H1 (cell line): ENCODE data around the gene GCNA. TPM values are rescaled to one million over a fixed set of nuclear protein-coding genes. Genes with fewer than 3 reads are reported as not detected.

Source experiments
- CTCF ChIA-PET: fragments of 300-600 bp; sonication (Branson Sonifier 250); formaldehyde crosslinking; loops from one replicate; lab custom pipeline; 2021; ENCODE audit not compliant: partially characterized antibody; lab: Charles Lee
- POLR2A ChIA-PET: fragments of 300-600 bp; sonication (Branson Sonifier 250); formaldehyde crosslinking; loops from one replicate; lab custom pipeline; 2021; ENCODE audit warnings: inconsistent platforms; ENCODE audit not compliant: partially characterized antibody; lab: Charles Lee
- DNase-seq, 2 experiments: peaks; one replicate each; pipeline versions ENCODE4 v3.0.0 to v3.0.0-alpha.2; 2010 to 2022; ENCODE audit warnings: low spot score in 2 of 2, low read depth in 1 of 2, mixed read lengths in 1 of 2
- FAIRE-seq: peaks from 2 replicates; lab custom pipeline; 2011; peaks lifted over from hg19 to GRCh38; lab: Jason Lieb, UNC
- H2AFZ ChIP-seq: 2 replicates; pipeline ENCODE4 v1.8.1; 2012; ENCODE audit warnings: low read length, inconsistent platforms
- H2AK5ac ChIP-seq: 2 replicates; pipeline ENCODE4 v1.6.1; 2013; ENCODE audit warnings: low read depth, low read length
- H2BK120ac ChIP-seq: replicated peaks from 2 replicates; pipeline ENCODE3; 2013; ENCODE audit warnings: low read depth, low read length, inconsistent platforms
- H2BK12ac ChIP-seq: 2 replicates; pipeline ENCODE4 v1.6.1; 2013; ENCODE audit warnings: low read depth, low read length
- H2BK15ac ChIP-seq: 2 replicates; pipeline ENCODE4 v1.6.1; 2013; ENCODE audit warnings: low read length
- H2BK20ac ChIP-seq: 2 replicates; pipeline ENCODE4 v1.6.1; 2013; ENCODE audit warnings: low read length
- H2BK5ac ChIP-seq: 2 replicates; pipeline ENCODE4 v1.6.1; 2013; ENCODE audit warnings: low read depth, low read length
- H3K14ac ChIP-seq: 2 replicates; pipeline ENCODE4 v1.6.1; 2013; ENCODE audit warnings: inconsistent platforms; ENCODE audit not compliant: insufficient read length
- H3K18ac ChIP-seq: 2 replicates; pipeline ENCODE4 v1.6.1; 2013; ENCODE audit warnings: low read length; ENCODE audit errors: extremely low read depth
- H3K23ac ChIP-seq: 2 replicates; pipeline ENCODE4 v1.6.1; 2013; ENCODE audit warnings: inconsistent platforms; ENCODE audit not compliant: insufficient read length
- H3K23me2 ChIP-seq: 2 replicates; pipeline ENCODE4 v1.6.1; 2013; ENCODE audit warnings: low read depth, low read length
- H3K27ac ChIP-seq: 2 replicates; pipeline ENCODE4 v1.6.1; 2011; ENCODE audit warnings: low read depth, low read length, inconsistent platforms
- H3K27me3 ChIP-seq, 4 experiments: replicated peaks in 1 of 4; 1 replicate in 1 of 4; 2 replicates in 3 of 4; pipeline versions ENCODE4 v1.6.1 to v1.8.1; 2011 to 2013; ENCODE audit warnings: low read length in 3 of 4, mild to moderate bottlenecking in 3 of 4, inconsistent platforms in 2 of 4, mixed read lengths in 2 of 4, moderate library complexity in 1 of 4; ENCODE audit not compliant: control insufficient read depth in 3 of 4, insufficient read depth in 3 of 4; ENCODE audit errors: extremely low read depth in 1 of 4
- H3K36me3 ChIP-seq, 4 experiments: 2 replicates each; pipeline versions ENCODE4 v1.6.1 to v1.8.1; 2011 to 2013; ENCODE audit warnings: mild to moderate bottlenecking in 4 of 4, low read length in 3 of 4, moderate library complexity in 2 of 4, control low read depth in 1 of 4, inconsistent platforms in 1 of 4; ENCODE audit not compliant: insufficient read depth in 4 of 4, control insufficient read depth in 2 of 4
- H3K4ac ChIP-seq: replicated peaks from 2 replicates; pipeline ENCODE3; 2013; ENCODE audit warnings: low read length, low read depth, mixed read lengths, inconsistent platforms; ENCODE audit not compliant: insufficient read length
- H3K4me1 ChIP-seq, 4 experiments: replicated peaks in 1 of 4; 1 replicate in 1 of 4; 2 replicates in 3 of 4; pipeline versions ENCODE4 v1.6.1 to v1.8.1; 2011 to 2013; ENCODE audit warnings: low read length in 3 of 4, inconsistent platforms in 2 of 4, mixed read lengths in 1 of 4; ENCODE audit not compliant: insufficient read depth in 4 of 4, control insufficient read depth in 3 of 4
- H3K4me2 ChIP-seq, 2 experiments: 2 replicates each; pipeline versions ENCODE4 v1.6.1 to v1.8.1; 2011 to 2013; ENCODE audit warnings: low read depth in 2 of 2, low read length in 2 of 2, control low read depth in 1 of 2, inconsistent platforms in 1 of 2, mild to moderate bottlenecking in 1 of 2; ENCODE audit not compliant: insufficient read depth in 1 of 2
- H3K4me3 ChIP-seq, 4 experiments: fragments of 200-600, 300-600 bp in 1 of 4; sonication (generic), shearing (Covaris generic), sonication (Bioruptor Twin) in 1 of 4; 2 replicates each; pipeline versions ENCODE4 v1.5.1 to v1.8.1; 2011 to 2016; ENCODE audit warnings: low read length in 4 of 4, low read depth in 3 of 4, control low read depth in 2 of 4, inconsistent platforms in 2 of 4, mild to moderate bottlenecking in 2 of 4, mixed read lengths in 1 of 4, moderate library complexity in 1 of 4; ENCODE audit not compliant: insufficient read depth in 2 of 4; ENCODE audit errors: extremely low read depth in 1 of 4
- H3K56ac ChIP-seq: replicated peaks from 2 replicates; pipeline ENCODE3; 2013; ENCODE audit warnings: low read depth, mild to moderate bottlenecking, mixed read lengths, low read length, inconsistent platforms; ENCODE audit not compliant: insufficient read length
- H3K79me1 ChIP-seq: 2 replicates; pipeline ENCODE4 v1.6.1; 2013; ENCODE audit warnings: low read depth, low read length, control low read depth
- H3K79me2 ChIP-seq, 2 experiments: 2 replicates each; pipeline versions ENCODE4 v1.6.1 to v1.8.1; 2012 to 2013; ENCODE audit warnings: low read length in 2 of 2, mild to moderate bottlenecking in 2 of 2, inconsistent platforms in 1 of 2; ENCODE audit not compliant: insufficient read depth in 2 of 2, control insufficient read depth in 1 of 2
- H3K9ac ChIP-seq, 4 experiments: replicated peaks in 1 of 4; 1 replicate in 1 of 4; 2 replicates in 3 of 4; pipeline versions ENCODE4 v1.6.1 to v1.8.1; 2011 to 2013; ENCODE audit warnings: low read depth in 3 of 4, low read length in 3 of 4, control low read depth in 2 of 4, mild to moderate bottlenecking in 2 of 4, moderate library complexity in 2 of 4, inconsistent platforms in 1 of 4; ENCODE audit errors: extremely low read depth in 1 of 4
- H3K9me3 ChIP-seq, 2 experiments: 2 replicates each; pipeline versions ENCODE4 v1.6.1 to v1.8.1; 2012 to 2013; ENCODE audit warnings: mild to moderate bottlenecking in 2 of 2, moderate library complexity in 2 of 2, control low read depth in 1 of 2, inconsistent platforms in 1 of 2, low read depth in 1 of 2, low read length in 1 of 2, mixed read lengths in 1 of 2; ENCODE audit not compliant: insufficient read depth in 2 of 2
- H4K20me1 ChIP-seq, 2 experiments: replicated peaks in 1 of 2; 2 replicates each; pipeline versions ENCODE3 to v1.8.1; 2011 to 2013; ENCODE audit warnings: inconsistent platforms in 2 of 2, low read length in 2 of 2, mild to moderate bottlenecking in 1 of 2; ENCODE audit not compliant: insufficient read depth in 2 of 2, control insufficient read depth in 1 of 2
- H4K5ac ChIP-seq: 2 replicates; pipeline ENCODE4 v1.6.1; 2013; ENCODE audit warnings: low read length, low read depth, mixed read lengths, inconsistent platforms; ENCODE audit not compliant: insufficient read length
- H4K8ac ChIP-seq: 2 replicates; pipeline ENCODE4 v1.8.0; 2013; ENCODE audit warnings: mild to moderate bottlenecking, moderate library complexity, low read length, inconsistent platforms; ENCODE audit not compliant: insufficient read depth; ENCODE audit errors: extremely low read depth
- H4K91ac ChIP-seq: replicated peaks from 2 replicates; pipeline ENCODE3; 2013; ENCODE audit warnings: low read length, mixed read lengths, inconsistent platforms; ENCODE audit not compliant: insufficient read length
- CEBPB ChIP-seq: IDR thresholded peaks from 2 replicates; pipeline ENCODE4 v1.6.1; 2012; ENCODE audit warnings: low read depth, low read length
- GTF2F1 ChIP-seq: IDR thresholded peaks from 2 replicates; pipeline ENCODE4 v1.6.1; 2012; ENCODE audit warnings: low read depth, low read length, improper control_type of control experiment, borderline replicate concordance
- JUN ChIP-seq: IDR thresholded peaks from 2 replicates; pipeline ENCODE4 v1.6.1; 2011; ENCODE audit warnings: low read depth, mild to moderate bottlenecking, improper control_type of control experiment, low read length
- KDM4A ChIP-seq: IDR thresholded peaks from one replicate; pipeline ENCODE4 v1.7.1; 2012; ENCODE audit warnings: low read depth, mild to moderate bottlenecking, moderate library complexity, low read length, inconsistent platforms; ENCODE audit not compliant: severe bottlenecking
- MAX ChIP-seq: IDR thresholded peaks from 2 replicates; pipeline ENCODE4 v1.6.1; 2012; ENCODE audit warnings: inconsistent platforms
- NRF1 ChIP-seq: IDR thresholded peaks from 2 replicates; pipeline ENCODE4 v1.6.1; 2011; ENCODE audit warnings: mild to moderate bottlenecking, low read depth, low read length, improper control_type of control experiment
- RBBP5 ChIP-seq: IDR thresholded peaks from 2 replicates; pipeline ENCODE4 v1.7.1; 2012; ENCODE audit warnings: low read depth, mild to moderate bottlenecking, inconsistent platforms, low read length, moderate library complexity, borderline replicate concordance
- RXRA ChIP-seq: IDR thresholded peaks from 2 replicates; pipeline ENCODE4 v1.6.1; 2011; ENCODE audit warnings: low read depth, mild to moderate bottlenecking, low read length, moderate library complexity; ENCODE audit not compliant: insufficient read depth
- SP1 ChIP-seq: IDR thresholded peaks from 2 replicates; pipeline ENCODE4 v1.6.1; 2011; ENCODE audit warnings: low read depth, low read length
- TAF7 ChIP-seq: optimal IDR thresholded peaks from 2 replicates; pipeline ENCODE3; 2011; ENCODE audit warnings: low read depth, mild to moderate bottlenecking, inconsistent platforms, low read length, moderate library complexity, borderline replicate concordance
- WGBS, 2 experiments: shearing (Covaris generic) in 1 of 2; methylation state at CpG; one replicate each; pipeline versions ENCODE4 v1.1.6 to v1.1.7; 2013 to 2015; ENCODE audit warnings: low lambda C conversion rate in 2 of 2, mixed read lengths in 2 of 2, inconsistent platforms in 1 of 2, low coverage in 1 of 2, missing lambda C conversion rate in 1 of 2; ENCODE audit not compliant: insufficient replicate concordance in 2 of 2, insufficient coverage in 1 of 2, insufficient read length in 1 of 2; ENCODE audit errors: extremely low coverage in 1 of 2, missing lambda C conversion rate in 1 of 2; 5-methylcytosine and 5-hydroxymethylcytosine counted together
- long read RNA-seq, 2 experiments: library from RNA in 1 of 2; library from capped mRNA in 1 of 2; stranded (forward); transcript quantifications; one replicate each; pipeline ENCODE4 v2.0.0, GENCODE V29; 2021; ENCODE audit warnings: inconsistent platforms in 1 of 2
- polyA minus RNA-seq, 3 experiments: library from RNA; depleted of rRNA, polyadenylated mRNA; stranded (reverse); fragments of >200 nt; gene quantifications; 1 replicate in 2 of 3; 2 replicates in 1 of 3; pipeline ENCODE4 v1.2.3, GENCODE V29; 2011
- polyA plus RNA-seq, 7 experiments: library from polyadenylated mRNA; depleted of rRNA in 3 of 7; stranded (reverse) in 5 of 7; unstranded in 2 of 7; fragments of >200 nt in 5 of 7; fragments of 200-250 nt in 2 of 7; gene quantifications; 1 replicate in 5 of 7; 2 replicates in 1 of 7; 4 replicates in 1 of 7; pipeline versions ENCODE4 v1.2.1 to v1.2.3, GENCODE V29; 2011 to 2013; ENCODE audit warnings: missing spikeins in 2 of 7, mixed read lengths in 2 of 7
- total RNA-seq: library from RNA; stranded (reverse); fragmentation: NEBNext Ultra II Directional; extraction: Animal tissue kit (Norgen Biotek cat#: 25700); gene quantifications from 2 replicates; pipeline ENCODE4 v1.2.1, GENCODE V29; 2021

The GCNA gene
- total RNA-seq (0.95 and 0.96 TPM in 2 replicates), polyA plus RNA-seq (2011; rRNA removed) (0.41 and 0.52 TPM in 2 replicates), polyA minus RNA-seq (2011; rRNA and poly(A)+ RNA removed) (0.98 and 1.1 TPM in 2 replicates)
- polyA plus RNA-seq (2011; cell fraction: cytosol; rRNA removed) = 1.1 TPM
- 1.6 TPM for polyA plus RNA-seq (2011; cell fraction: nucleus; rRNA removed)
- polyA plus RNA-seq (2012, experiment 1 of 2) = 0.57 to 1.1 TPM (median 0.69 TPM) in 4 replicates
- polyA plus RNA-seq (2012, experiment 2 of 2) = 0.07 TPM
- polyA plus RNA-seq (2013, experiment 1 of 2) = 0.73 TPM
- polyA plus RNA-seq (2013, experiment 2 of 2) = 0.59 TPM
- not detected for polyA minus RNA-seq (2011; cell fraction: cytosol; rRNA and poly(A)+ RNA removed)
- 0.80 TPM for polyA minus RNA-seq (2011; cell fraction: nucleus; rRNA and poly(A)+ RNA removed)
- long read RNA-seq, experiment 1 = 0 reads
- long read RNA-seq, experiment 2, partial matches to known transcripts = 0 of 1 reads
- long read RNA-seq, experiment 2, other reads (novel, unspliced or antisense) = 1 of 1 reads

- no peak within 1 kb of the TSS for H3K56ac ChIP-seq
- no peak within 1 kb of the TSS for H2BK20ac ChIP-seq
- ChIA-PET POLR2A (interaction anchor here (1.0 kb wide), 1 partner anchor 42 kb away, joined by 3 read pairs; no protein-coding TSS in a partner anchor), CTCF (no interaction called here)
- no peak within 1 kb of the TSS for H4K91ac ChIP-seq
- no peak within 1 kb of the TSS for H4K5ac ChIP-seq
- no peak within 1 kb of the TSS for H2BK12ac ChIP-seq
- no peak within 1 kb of the TSS for H3K23ac ChIP-seq
- H2BK120ac ChIP-seq = no peak within 1 kb of the TSS
- no peak for FAIRE-seq
- no peak within 1 kb of the TSS for H4K8ac ChIP-seq
- H3K9me3 ChIP-seq = no peaks in the 10 kb centered on the region
- no peak within 1 kb of the TSS for H2BK5ac ChIP-seq
- no peak within 1 kb of the TSS for H2BK15ac ChIP-seq
- no peak within 1 kb of the TSS; the same call in 1 of the 2 replicates for H3K27ac ChIP-seq
- no peak within 1 kb of the TSS for H3K14ac ChIP-seq
- H2AFZ ChIP-seq = no peak within 1 kb of the TSS
- H3K4me2 ChIP-seq = no peak within 1 kb of the TSS
- no peaks in the 10 kb centered on the region for H3K27me3 ChIP-seq
- WGBS, 2 experiments = 98% methylated on average over 25 of the region's 48 CpGs; no CpG with 5 or more reads in 1 of the 2 experiments
- H3K9ac ChIP-seq = no peak within 1 kb of the TSS
- H3K79me2 ChIP-seq = no peaks in the 10 kb centered on the region
- DNase-seq = no peak
- no peak within 1 kb of the TSS for H3K18ac ChIP-seq
- peaks cover 0 to 2% (median 0%) of the 10 kb centered on the region in 4 experiments; a peak in 2 of 7 replicates for H3K4me1 ChIP-seq
- no peak within 1 kb of the TSS for H3K4ac ChIP-seq
- no peak within 1 kb of the TSS for H3K4me3 ChIP-seq
- peaks cover 0 to 28% (median 6%) of the 10 kb centered on the region in 4 experiments; a peak in 6 of 8 replicates for H3K36me3 ChIP-seq
- no peaks in the 10 kb centered on the region for H4K20me1 ChIP-seq
- no peaks in the 10 kb centered on the region for H3K79me1 ChIP-seq
- H2AK5ac ChIP-seq = no peak within 1 kb of the TSS
- no peaks in the 10 kb centered on the region; the same call in 1 of the 2 replicates for H3K23me2 ChIP-seq
- TF ChIP-seq RBBP5 = no peak
- TF ChIP-seq NRF1 = no peak
- no peak for TF ChIP-seq RXRA
- no peak for TF ChIP-seq MAX
- no peak for TF ChIP-seq SP1
- no peak for TF ChIP-seq GTF2F1
- no peak for TF ChIP-seq KDM4A
- no peak for TF ChIP-seq CEBPB
- TF ChIP-seq JUN = no peak
- no peak for TF ChIP-seq TAF7
Observed at GRCh38 chrX:71578253-71579135, at the start of gene GCNA. TSS of gene GCNA (plus strand) at chrX:71578437. CDS start at chrX:71580822, 2,385 bp downstream.
